ENCODE measurements around the gene NEK7. TPM values are rescaled to one million over a fixed set of nuclear protein-coding genes. Genes with fewer than 3 reads are reported as not detected.

NEK7 gene
- total RNA-seq, 4 donors from 2014 or later, result 50.4 to 71.6 (median 57.3) TPM

GRCh38 chr1:198238121-198238520, 81.3 kb downstream of the NEK7 start:
- 79 to 84% methylated on average over 2 of the region's 2 CpGs for WGBS, 2 donors
- intact Hi-C loops (cut with DNase I; ENCODE audit: low total_unique reads), result no loop called here
- TF ChIP-seq CTCF (IDR thresholded peaks at IDR 0.05), result no peak
- TF ChIP-seq POLR2A (IDR thresholded peaks at IDR 0.05), result no peak
- no peak overlapping the region for H3K4me3 ChIP-seq (ENCODE audit: low read depth, poor library complexity, severe bottlenecking)
- no peak for DNase-seq (ENCODE audit: low spot score in 2 of 2)

- intact Hi-C loops (cut with DNase I; ENCODE audit: low total_unique reads), result loop anchor here (10.0 kb wide), 1 partner anchor 67 kb away; no protein-coding TSS in a partner anchor
These were observed 84.8 kb downstream of the NEK7 start for GRCh38 chr1:198241553-198241952.

DNA sequence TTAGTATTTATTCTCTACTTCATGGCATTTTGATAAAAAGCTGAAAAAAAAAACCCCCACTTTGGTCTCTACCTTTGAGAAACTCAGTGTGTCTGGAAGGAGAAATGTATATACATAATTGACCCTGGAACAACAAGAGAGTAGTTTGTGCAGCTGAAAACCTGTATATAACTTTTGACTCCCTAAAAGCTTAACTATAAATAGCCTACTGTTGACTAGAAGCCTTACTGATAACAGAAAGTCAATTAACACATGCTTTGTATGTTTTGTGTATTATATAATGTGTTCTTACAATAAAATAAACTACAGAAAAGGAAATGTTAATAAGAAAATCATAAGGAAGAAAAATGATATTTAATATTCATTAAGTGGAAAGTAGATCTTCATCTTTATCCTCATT, 88.0 kb downstream of the NEK7 start:
- intact Hi-C loops (cut with DNase I; ENCODE audit: low total_unique reads), result loop anchor here (10.0 kb wide), 1 partner anchor 70 kb away; no protein-coding TSS in a partner anchor
- H3K4me3 ChIP-seq (ENCODE audit: low read depth, poor library complexity, severe bottlenecking), result no peak overlapping the region
- no peak for TF ChIP-seq POLR2A (IDR thresholded peaks at IDR 0.05)
- TF ChIP-seq CTCF (IDR thresholded peaks at IDR 0.05), result no peak
- no peak for DNase-seq (ENCODE audit: low spot score in 2 of 2)

More at GRCh38 chr1:198241553-198241952, 84.8 kb downstream of the NEK7 start:
- H3K4me3 ChIP-seq (ENCODE audit: low read depth, poor library complexity, severe bottlenecking), result no peak overlapping the region
- WGBS, 2 donors, result 50 to 78% methylated on average over 2 of the region's 2 CpGs
- DNase-seq (ENCODE audit: low spot score in 2 of 2), result no peak
- TF ChIP-seq CTCF (IDR thresholded peaks at IDR 0.05) (no peak), POLR2A (IDR thresholded peaks at IDR 0.05) (no peak)

- 88 to 91% methylated on average over 2 of the region's 2 CpGs for WGBS, 2 donors
- no peak for TF ChIP-seq CTCF (IDR thresholded peaks at IDR 0.05)
- no peak for TF ChIP-seq POLR2A (IDR thresholded peaks at IDR 0.05)
- no peak for DNase-seq (ENCODE audit: low spot score in 2 of 2)
- intact Hi-C loops (cut with DNase I; ENCODE audit: low total_unique reads), result loop anchor here (10.0 kb wide), 1 partner anchor 71 kb away; no protein-coding TSS in a partner anchor
- no peak overlapping the region for H3K4me3 ChIP-seq (ENCODE audit: low read depth, poor library complexity, severe bottlenecking)
These were observed 88.6 kb downstream of the NEK7 start for GRCh38 chr1:198245379-198245778.

GRCh38 chr1:198246337-198246736, 89.5 kb downstream of the NEK7 start:
- TF ChIP-seq POLR2A (IDR thresholded peaks at IDR 0.05) (no peak), CTCF (IDR thresholded peaks at IDR 0.05) (no peak)
- intact Hi-C loops (cut with DNase I; ENCODE audit: low total_unique reads), result loop anchor here (10.0 kb wide), 1 partner anchor 72 kb away; no protein-coding TSS in a partner anchor
- no peak for DNase-seq (ENCODE audit: low spot score in 2 of 2)
- no peak overlapping the region for H3K4me3 ChIP-seq (ENCODE audit: low read depth, poor library complexity, severe bottlenecking)
- 90 to 96% methylated on average over 7 of the region's 7 CpGs for WGBS, 2 donors

- TF ChIP-seq POLR2A (IDR thresholded peaks at IDR 0.05) (no peak), CTCF (IDR thresholded peaks at IDR 0.05) (no peak)
- intact Hi-C loops (cut with DNase I; ENCODE audit: low total_unique reads), result no loop called here
- no peak overlapping the region for H3K4me3 ChIP-seq (ENCODE audit: low read depth, poor library complexity, severe bottlenecking)
- DNase-seq (ENCODE audit: low spot score in 2 of 2), result no peak
- WGBS, 2 donors, result 57 to 65% methylated on average over 4 of the region's 4 CpGs
These were observed 96.5 kb downstream of the NEK7 start for GRCh38 chr1:198253259-198253658.

Data from lower leg skin (tissue), 4 donors.